Measurements from ENCODE around the gene GRPR. TPM values are rescaled to one million over a fixed set of nuclear protein-coding genes. Genes with fewer than 3 reads are reported as not detected.
A peak's percentile ranks its signal among the peaks of the same experiment; 100 is the strongest.
"Not testable (repeated sequence)": the region's sequence is repeated elsewhere in the genome, so short reads cannot be mapped to it uniquely, and the experiment has no call there.

Gene GRPR
- total RNA-seq, 1 experiment from 2014 or later: 0.20 TPM

- Histone ChIP-seq H3K27me3 (no peaks in the 10 kb centered on the region), H3K4me3 (no peak overlapping the region), H3K9me3 (no peaks in the 10 kb centered on the region), H3K36me3 (no peaks in the 10 kb centered on the region)
- DNase-seq: no peak
These were observed 836 bp downstream of the GRPR start for GRCh38 chrX:16124201-16124600.

- Histone ChIP-seq H3K27me3 (no peaks in the 10 kb centered on the region), H3K4me3 (peak overlapping the region; percentile 15), H3K36me3 (no peaks in the 10 kb centered on the region), H3K9me3 (no peaks in the 10 kb centered on the region)
- peak; percentile 3 for DNase-seq
These were observed 2.3 kb downstream of the GRPR start for GRCh38 chrX:16125520-16126149.

- Histone ChIP-seq H3K36me3 (no peaks in the 10 kb centered on the region), H3K9me3 (no peaks in the 10 kb centered on the region), H3K4me3 (no peak overlapping the region), H3K27me3 (no peaks in the 10 kb centered on the region)
- DNase-seq: no peak
These were observed 7.3 kb downstream of the GRPR start for GRCh38 chrX:16130707-16131106.

- Histone ChIP-seq H3K27me3 (no peaks in the 10 kb centered on the region), H3K4me3 (no peak overlapping the region), H3K36me3 (no peaks in the 10 kb centered on the region), H3K9me3 (no peaks in the 10 kb centered on the region)
- DNase-seq: no peak
These were observed 11.6 kb downstream of the GRPR start for GRCh38 chrX:16134936-16135335.

- no peak for DNase-seq
- no peaks in the 10 kb centered on the region for H3K36me3 ChIP-seq
- H3K9me3 ChIP-seq: no peaks in the 10 kb centered on the region
- H3K27me3 ChIP-seq: no peaks in the 10 kb centered on the region
- no peak overlapping the region for H3K4me3 ChIP-seq
These were observed 12.7 kb downstream of the GRPR start for GRCh38 chrX:16136080-16136479.

- DNase-seq: no peak
- H3K36me3 ChIP-seq: no peaks in the 10 kb centered on the region
- H3K27me3 ChIP-seq: no peaks in the 10 kb centered on the region
- H3K9me3 ChIP-seq: no peaks in the 10 kb centered on the region
- no peak overlapping the region for H3K4me3 ChIP-seq
These were observed 14.2 kb downstream of the GRPR start for GRCh38 chrX:16137416-16138107.

GRCh38 chrX:16138108-16138427 lies 14.7 kb downstream of the GRPR start:
- no peaks in the 10 kb centered on the region for H3K27me3 ChIP-seq
- no peaks in the 10 kb centered on the region for H3K36me3 ChIP-seq
- no peaks in the 10 kb centered on the region for H3K9me3 ChIP-seq
- no peak overlapping the region for H3K4me3 ChIP-seq
- no peak for DNase-seq

GRCh38 chrX:16140448-16140847 lies 17.1 kb downstream of the GRPR start:
- DNase-seq: no peak
- H3K4me3 ChIP-seq: no peak overlapping the region
- H3K27me3 ChIP-seq: no peaks in the 10 kb centered on the region
- no peaks in the 10 kb centered on the region for H3K9me3 ChIP-seq
- H3K36me3 ChIP-seq: no peaks in the 10 kb centered on the region

- Histone ChIP-seq H3K27me3 (no peaks in the 10 kb centered on the region), H3K36me3 (no peaks in the 10 kb centered on the region), H3K9me3 (no peaks in the 10 kb centered on the region), H3K4me3 (no peak overlapping the region)
- DNase-seq: no peak
These were observed 17.6 kb downstream of the GRPR start for GRCh38 chrX:16140983-16141382.

GRCh38 chrX:16141422-16142245 lies 18.3 kb downstream of the GRPR start:
- Histone ChIP-seq H3K27me3 (no peaks in the 10 kb centered on the region), H3K4me3 (no peak overlapping the region), H3K36me3 (no peaks in the 10 kb centered on the region), H3K9me3 (no peaks in the 10 kb centered on the region)
- no peak for DNase-seq

GRCh38 chrX:16142246-16142558 lies 18.8 kb downstream of the GRPR start:
- H3K36me3 ChIP-seq: no peaks in the 10 kb centered on the region
- no peaks in the 10 kb centered on the region for H3K27me3 ChIP-seq
- no peak overlapping the region for H3K4me3 ChIP-seq
- H3K9me3 ChIP-seq: no peaks in the 10 kb centered on the region
- no peak for DNase-seq

GRCh38 chrX:16143968-16144367 lies 20.6 kb downstream of the GRPR start:
- DNase-seq: no peak
- H3K36me3 ChIP-seq: no peaks in the 10 kb centered on the region
- no peaks in the 10 kb centered on the region for H3K9me3 ChIP-seq
- H3K4me3 ChIP-seq: no peak overlapping the region
- no peaks in the 10 kb centered on the region for H3K27me3 ChIP-seq

GRCh38 chrX:16144420-16144819 lies 21.1 kb downstream of the GRPR start:
- no peak for DNase-seq
- Histone ChIP-seq H3K9me3 (no peaks in the 10 kb centered on the region), H3K4me3 (no peak overlapping the region), H3K27me3 (no peaks in the 10 kb centered on the region), H3K36me3 (no peaks in the 10 kb centered on the region)

- DNase-seq, H3K36me3 ChIP-seq: not testable (repeated sequence)
These were observed 21.7 kb downstream of the GRPR start for GRCh38 chrX:16145093-16145492.

GRCh38 chrX:16145656-16146055 lies 22.3 kb downstream of the GRPR start:
- no peak for DNase-seq
- no peaks in the 10 kb centered on the region for H3K27me3 ChIP-seq
- no peaks in the 10 kb centered on the region for H3K9me3 ChIP-seq
- H3K4me3 ChIP-seq: no peak overlapping the region
- no peaks in the 10 kb centered on the region for H3K36me3 ChIP-seq

More at GRCh38 chrX:16145093-16145492, 21.7 kb downstream of the GRPR start:
- not testable (repeated sequence) for H3K4me3 ChIP-seq, H3K9me3 ChIP-seq, H3K27me3 ChIP-seq

- Histone ChIP-seq H3K9me3 (no peaks in the 10 kb centered on the region), H3K36me3 (no peaks in the 10 kb centered on the region), H3K27me3 (no peaks in the 10 kb centered on the region), H3K4me3 (no peak overlapping the region)
- DNase-seq: no peak
These were observed 25.5 kb downstream of the GRPR start for GRCh38 chrX:16148896-16149295.

- H3K9me3 ChIP-seq: no peaks in the 10 kb centered on the region
These were observed 32.3 kb downstream of the GRPR start for GRCh38 chrX:16155581-16156096.

More at GRCh38 chrX:16155581-16156096, 32.3 kb downstream of the GRPR start:
- Histone ChIP-seq H3K36me3 (no peaks in the 10 kb centered on the region), H3K4me3 (no peak overlapping the region), H3K27me3 (no peaks in the 10 kb centered on the region)
- DNase-seq: no peak
